Thyroid gland (tissue), 4 donors: ENCODE data around the gene SASH3. TPM values are rescaled to one million over a fixed set of nuclear protein-coding genes. Genes with fewer than 3 reads are reported as not detected.

ENCODE experiments used
- DNase-seq, 2 donors: peaks; one replicate each; pipeline ENCODE4 v3.0.0-alpha.2; 2019
- H3K27ac ChIP-seq, 3 donors: fragments of 200-600 bp; sonication (generic); 1 replicate in 2 of 3; 2 replicates in 1 of 3; pipeline ENCODE4 v1.5.1; 2016 to 2019; ENCODE audit warnings: mild to moderate bottlenecking in 1 of 3, moderate library complexity in 1 of 3
- H3K27me3 ChIP-seq: fragments of 200-600 bp; sonication (generic); one replicate; pipeline ENCODE4 v1.5.1; 2019
- H3K36me3 ChIP-seq, 2 donors: fragments of 200-600 bp; sonication (generic); one replicate each; pipeline ENCODE4 v1.5.1; 2016 to 2019
- H3K4me1 ChIP-seq, 2 donors: fragments of 200-600 bp; sonication (generic); one replicate each; pipeline ENCODE4 v1.5.1; 2017 to 2019
- H3K4me3 ChIP-seq, 3 donors: fragments of 200-600 bp; sonication (generic); replicated peaks in 1 of 3; 1 replicate in 2 of 3; 2 replicates in 1 of 3; pipeline ENCODE4 v1.5.1; 2016; ENCODE audit warnings: mild to moderate bottlenecking in 1 of 3
- H3K9me3 ChIP-seq: fragments of 200-600 bp; sonication (generic); one replicate; pipeline ENCODE4 v1.5.1; 2017
- POLR2A ChIP-seq, 2 donors: fragments of 450-650 bp; IDR thresholded peaks; one replicate each; pipeline ENCODE4 v1.6.1; 2017; ENCODE audit warnings: antibody characterized with exemption in 2 of 2, mild to moderate bottlenecking in 2 of 2, moderate library complexity in 1 of 2
- WGBS, 2 donors: methylation state at CpG; one replicate each; pipeline ENCODE4 v1.1.5; 2017; 5-methylcytosine and 5-hydroxymethylcytosine counted together
- intact Hi-C: fragments of 100-400 bp; cut with DNase I; formaldehyde crosslinking; loops from one replicate; pipeline ENCODE4 v1.15.1; 2023
- total RNA-seq, 4 donors: library from RNA; depleted of rRNA; stranded (reverse); fragments of >200 nt; gene quantifications; one replicate each; pipeline ENCODE4 v1.2.3, GENCODE V29; 2016
- TF ChIP-seq, protein P1 (sequence below), 6 experiments: fragments of 200-600 bp in 3 of 6; fragments of 450-650 bp in 3 of 6; sonication (generic) in 3 of 6; IDR thresholded peaks; one replicate each; pipeline ENCODE4 v1.5.1; 2016 to 2019; ENCODE audit warnings: antibody characterized with exemption in 6 of 6, mild to moderate bottlenecking in 2 of 6, inconsistent platforms in 1 of 6, moderate library complexity in 1 of 6

SASH3 gene
- total RNA-seq, 4 donors from 2014 or later: 1.8 to 7.3 (median 3.0) TPM

DNA sequence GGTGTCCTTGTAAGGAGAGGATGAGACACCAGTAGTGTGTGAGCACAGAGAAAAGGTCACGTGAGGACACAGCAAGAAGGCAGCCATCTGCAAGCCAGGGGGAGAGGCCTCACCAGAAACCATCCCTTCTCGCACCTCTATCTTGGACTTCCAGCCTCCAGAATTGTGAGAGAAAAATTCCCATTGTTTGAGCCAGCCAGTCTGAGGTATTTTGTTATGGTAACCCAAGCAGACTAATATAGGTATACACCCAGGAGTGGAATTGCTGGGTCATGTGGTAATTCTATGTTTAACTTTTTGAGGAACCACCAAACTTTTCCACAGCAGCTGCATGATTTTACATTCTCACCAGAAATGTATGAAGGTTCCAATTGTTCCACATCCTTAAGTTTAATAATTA, 38.4 kb downstream of the SASH3 start:
- Histone ChIP-seq H3K27me3 (no peaks in the 10 kb centered on the region), H3K9me3 (no peaks in the 10 kb centered on the region), H3K36me3 (no peaks in the 10 kb centered on the region), H3K4me1 (no peaks in the 10 kb centered on the region), H3K27ac (no peak overlapping the region), H3K4me3 (no peak overlapping the region)
- TF ChIP-seq, protein P1, sequence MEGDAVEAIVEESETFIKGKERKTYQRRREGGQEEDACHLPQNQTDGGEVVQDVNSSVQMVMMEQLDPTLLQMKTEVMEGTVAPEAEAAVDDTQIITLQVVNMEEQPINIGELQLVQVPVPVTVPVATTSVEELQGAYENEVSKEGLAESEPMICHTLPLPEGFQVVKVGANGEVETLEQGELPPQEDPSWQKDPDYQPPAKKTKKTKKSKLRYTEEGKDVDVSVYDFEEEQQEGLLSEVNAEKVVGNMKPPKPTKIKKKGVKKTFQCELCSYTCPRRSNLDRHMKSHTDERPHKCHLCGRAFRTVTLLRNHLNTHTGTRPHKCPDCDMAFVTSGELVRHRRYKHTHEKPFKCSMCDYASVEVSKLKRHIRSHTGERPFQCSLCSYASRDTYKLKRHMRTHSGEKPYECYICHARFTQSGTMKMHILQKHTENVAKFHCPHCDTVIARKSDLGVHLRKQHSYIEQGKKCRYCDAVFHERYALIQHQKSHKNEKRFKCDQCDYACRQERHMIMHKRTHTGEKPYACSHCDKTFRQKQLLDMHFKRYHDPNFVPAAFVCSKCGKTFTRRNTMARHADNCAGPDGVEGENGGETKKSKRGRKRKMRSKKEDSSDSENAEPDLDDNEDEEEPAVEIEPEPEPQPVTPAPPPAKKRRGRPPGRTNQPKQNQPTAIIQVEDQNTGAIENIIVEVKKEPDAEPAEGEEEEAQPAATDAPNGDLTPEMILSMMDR (IDR thresholded peaks at IDR 0.05): no peak
- no peak for TF ChIP-seq POLR2A (IDR thresholded peaks at IDR 0.05)
- intact Hi-C loops: no loop called here
- 100% methylated on average over 2 of the region's 2 CpGs; no CpG with 5 or more reads in 1 of the 2 donors for WGBS, 2 donors
- no peak for DNase-seq

DNA sequence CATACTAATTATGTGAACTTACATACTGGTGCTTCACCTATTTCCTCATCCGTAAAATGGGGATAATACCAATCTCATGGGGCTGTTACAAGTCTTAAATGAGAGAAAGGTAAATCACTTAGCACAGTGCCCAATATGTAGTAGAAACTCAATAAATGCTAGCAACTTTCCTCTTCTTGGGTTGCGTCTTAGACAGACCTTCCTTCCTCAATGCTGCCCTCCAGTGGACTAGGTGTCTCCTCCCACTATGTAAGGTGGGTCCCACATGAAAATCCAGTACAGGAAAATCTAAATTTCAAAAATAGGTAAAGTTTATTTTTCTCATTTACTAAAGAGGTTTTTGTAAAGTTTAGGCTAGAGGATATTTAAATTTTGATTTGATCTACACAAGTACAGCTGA, 43.4 kb downstream of the SASH3 start:
- no peak overlapping the region for H3K4me3 ChIP-seq
- intact Hi-C loops: no loop called here
- TF ChIP-seq POLR2A (IDR thresholded peaks at IDR 0.05): no peak
- TF ChIP-seq, protein P1 (IDR thresholded peaks at IDR 0.05): peak in 3 of 6 experiments; percentile 23 to 41 (median 34)
- H3K27me3 ChIP-seq: no peaks in the 10 kb centered on the region
- H3K36me3 ChIP-seq: no peaks in the 10 kb centered on the region
- H3K9me3 ChIP-seq: no peaks in the 10 kb centered on the region
- H3K4me1 ChIP-seq: no peaks in the 10 kb centered on the region
- 82 to 85% methylated on average over 2 of the region's 2 CpGs for WGBS, 2 donors
- peak; percentile 18 to 19 for DNase-seq
- no peak overlapping the region for H3K27ac ChIP-seq

DNA sequence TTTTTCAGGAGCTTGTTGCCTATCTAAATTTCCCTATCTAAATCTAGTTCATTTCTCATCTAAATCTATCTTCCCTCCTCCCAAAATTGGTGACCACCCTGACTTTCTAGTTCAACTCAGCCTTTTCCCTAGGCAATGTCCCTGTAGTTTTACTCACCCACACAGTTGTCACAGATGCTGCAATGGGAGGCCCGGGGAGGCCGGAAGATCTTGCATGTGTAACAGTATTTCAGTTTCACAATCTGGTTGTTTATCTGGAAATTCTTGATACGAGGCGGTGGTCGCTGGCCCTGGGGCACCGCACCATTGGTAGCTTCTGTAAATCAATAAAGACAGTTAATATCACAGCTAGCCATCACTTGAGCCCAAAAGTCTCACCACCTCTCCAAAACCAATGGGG, 43.8 kb downstream of the SASH3 start:
- intact Hi-C loops: no loop called here

DNA sequence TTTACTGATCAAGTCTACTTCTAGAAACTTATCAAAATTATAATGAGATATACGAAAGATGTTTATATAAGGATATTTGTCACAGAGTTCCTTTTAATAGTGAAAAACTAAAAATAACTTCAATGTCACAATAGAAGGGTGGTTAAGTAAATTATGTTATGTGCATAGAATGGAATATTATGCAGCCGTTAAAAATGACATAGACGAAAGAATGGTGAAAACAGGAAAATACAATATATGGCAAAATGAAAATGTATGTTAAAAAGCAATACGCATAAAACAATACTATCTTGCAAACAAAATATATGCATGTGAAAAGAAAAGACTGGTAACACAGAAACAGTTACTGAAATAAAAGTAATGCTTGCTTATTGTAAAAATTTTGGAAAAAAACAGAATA, 44.9 kb downstream of the SASH3 start:
- H3K27ac ChIP-seq: no peak overlapping the region
- intact Hi-C loops: no loop called here

More for the DNA sequence above, 43.8 kb downstream of the SASH3 start:
- H3K4me1 ChIP-seq: no peaks in the 10 kb centered on the region
- no peaks in the 10 kb centered on the region for H3K36me3 ChIP-seq
- H3K27ac ChIP-seq: no peak overlapping the region
- no peaks in the 10 kb centered on the region for H3K9me3 ChIP-seq
- TF ChIP-seq, protein P1 (IDR thresholded peaks at IDR 0.05): no peak
- TF ChIP-seq POLR2A (IDR thresholded peaks at IDR 0.05): no peak
- no peaks in the 10 kb centered on the region for H3K27me3 ChIP-seq
- WGBS, 2 donors: 66 to 93% methylated on average over 4 to 6 of the region's 6 CpGs
- DNase-seq: no peak
- H3K4me3 ChIP-seq: no peak overlapping the region

DNA sequence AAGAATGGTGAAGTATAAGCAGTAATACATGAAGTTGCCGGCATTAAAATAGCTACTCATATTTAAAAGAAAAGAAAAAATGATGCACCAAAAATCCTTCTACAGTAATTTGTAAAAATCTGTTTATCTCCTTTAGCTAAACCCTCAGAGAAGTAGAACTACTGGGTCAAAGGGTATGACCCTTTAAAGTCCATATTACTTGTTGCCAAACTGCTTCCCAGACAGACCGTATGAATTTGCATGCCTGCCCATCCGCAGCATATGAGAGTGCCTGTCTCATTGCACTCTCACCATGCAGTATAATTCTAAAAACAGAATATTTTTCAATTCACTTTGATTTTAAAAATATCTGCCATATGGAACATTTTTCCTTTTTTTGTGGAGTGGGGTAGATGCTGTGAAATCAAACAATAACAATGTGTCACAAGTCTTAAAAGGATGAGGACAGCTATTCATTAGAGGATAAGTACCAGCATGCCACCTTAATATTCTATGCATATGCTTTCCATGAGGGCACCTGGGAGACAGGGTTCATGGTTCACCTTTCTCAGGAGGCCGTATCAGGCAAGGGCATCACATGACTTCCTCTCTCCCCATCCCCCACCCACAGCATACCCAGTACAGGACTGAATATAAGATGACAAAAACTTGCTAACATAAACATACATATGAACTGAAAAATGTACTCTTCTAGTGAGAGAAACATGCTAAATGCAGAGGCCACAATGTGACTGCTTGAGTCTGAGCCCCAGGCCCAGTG, 46.2 kb downstream of the SASH3 start:
- DNase-seq: no peak
- TF ChIP-seq POLR2A (IDR thresholded peaks at IDR 0.05): no peak
- TF ChIP-seq, protein P1 (IDR thresholded peaks at IDR 0.05): no peak
- Histone ChIP-seq H3K4me3 (no peak overlapping the region), H3K36me3 (no peaks in the 10 kb centered on the region), H3K27me3 (no peaks in the 10 kb centered on the region), H3K9me3 (no peaks in the 10 kb centered on the region), H3K27ac (no peak overlapping the region), H3K4me1 (no peaks in the 10 kb centered on the region)
- WGBS, 2 donors: 77 to 82% methylated on average over 4 of the region's 4 CpGs
- intact Hi-C loops: no loop called here

More for the DNA sequence above, 44.9 kb downstream of the SASH3 start:
- no peak overlapping the region for H3K4me3 ChIP-seq
- 95 to 98% methylated on average over 4 of the region's 4 CpGs for WGBS, 2 donors
- no peaks in the 10 kb centered on the region for H3K27me3 ChIP-seq
- no peaks in the 10 kb centered on the region for H3K9me3 ChIP-seq
- TF ChIP-seq, protein P1 (IDR thresholded peaks at IDR 0.05): no peak
- no peak for TF ChIP-seq POLR2A (IDR thresholded peaks at IDR 0.05)
- no peaks in the 10 kb centered on the region for H3K4me1 ChIP-seq
- no peak for DNase-seq
- no peaks in the 10 kb centered on the region for H3K36me3 ChIP-seq
